ENCODE measurements around the gene GALNT18.

The GALNT18 gene

DNA sequence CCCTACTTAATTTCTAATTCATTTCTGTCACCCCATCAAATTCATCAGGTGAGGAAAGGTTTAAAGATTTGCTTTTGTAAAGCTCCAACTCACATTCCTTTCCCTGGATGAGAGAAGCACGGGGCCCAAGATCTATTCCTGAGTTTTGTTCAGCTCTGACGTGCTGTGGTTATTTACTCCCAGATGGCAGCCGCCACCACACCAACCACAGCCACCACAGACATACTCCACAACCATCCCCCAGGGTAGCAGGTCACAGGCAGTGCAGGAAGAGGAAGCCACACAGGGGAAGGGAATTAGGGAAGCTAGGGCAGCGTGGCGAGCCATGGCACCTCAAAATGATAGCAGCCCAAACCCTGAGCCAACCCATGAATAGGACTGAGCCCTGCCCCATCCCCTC, 205.3 kb downstream of the GALNT18 start:
- no peak overlapping the region for H3K4me3 ChIP-seq (replicated peaks; ENCODE audit: low read depth, low read length)
- DNase-seq (ENCODE audit: extremely low read depth, low read depth), result no peak
- TF ChIP-seq, protein P1, sequence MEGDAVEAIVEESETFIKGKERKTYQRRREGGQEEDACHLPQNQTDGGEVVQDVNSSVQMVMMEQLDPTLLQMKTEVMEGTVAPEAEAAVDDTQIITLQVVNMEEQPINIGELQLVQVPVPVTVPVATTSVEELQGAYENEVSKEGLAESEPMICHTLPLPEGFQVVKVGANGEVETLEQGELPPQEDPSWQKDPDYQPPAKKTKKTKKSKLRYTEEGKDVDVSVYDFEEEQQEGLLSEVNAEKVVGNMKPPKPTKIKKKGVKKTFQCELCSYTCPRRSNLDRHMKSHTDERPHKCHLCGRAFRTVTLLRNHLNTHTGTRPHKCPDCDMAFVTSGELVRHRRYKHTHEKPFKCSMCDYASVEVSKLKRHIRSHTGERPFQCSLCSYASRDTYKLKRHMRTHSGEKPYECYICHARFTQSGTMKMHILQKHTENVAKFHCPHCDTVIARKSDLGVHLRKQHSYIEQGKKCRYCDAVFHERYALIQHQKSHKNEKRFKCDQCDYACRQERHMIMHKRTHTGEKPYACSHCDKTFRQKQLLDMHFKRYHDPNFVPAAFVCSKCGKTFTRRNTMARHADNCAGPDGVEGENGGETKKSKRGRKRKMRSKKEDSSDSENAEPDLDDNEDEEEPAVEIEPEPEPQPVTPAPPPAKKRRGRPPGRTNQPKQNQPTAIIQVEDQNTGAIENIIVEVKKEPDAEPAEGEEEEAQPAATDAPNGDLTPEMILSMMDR (IDR thresholded peaks at IDR 0.05; ENCODE audit: low read depth, low read length, missing control alignments), result no peak

DNA sequence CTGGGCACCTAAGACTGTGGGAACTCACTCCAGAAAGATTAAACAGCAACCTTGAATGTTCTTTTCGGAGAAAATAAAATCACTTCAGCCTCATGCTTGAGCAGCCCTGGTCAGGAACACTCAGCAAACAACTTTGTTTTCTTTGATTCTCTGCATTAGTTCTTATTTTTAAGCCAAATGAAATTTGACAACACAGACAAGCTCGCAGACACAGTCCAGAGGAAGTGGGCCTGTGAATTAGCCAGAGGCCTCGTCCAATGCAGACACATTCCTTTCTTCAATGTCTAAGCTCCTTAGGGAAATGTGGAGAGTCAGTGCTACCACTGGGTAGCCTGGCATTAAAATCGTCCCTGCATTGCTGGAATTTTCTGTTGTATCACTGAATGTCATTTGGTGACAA, 205.9 kb downstream of the GALNT18 start:
- H3K4me3 ChIP-seq (replicated peaks; ENCODE audit: low read depth, low read length), result no peak overlapping the region
- no peak for DNase-seq (ENCODE audit: extremely low read depth, low read depth)
- TF ChIP-seq, protein P1 (IDR thresholded peaks at IDR 0.05; ENCODE audit: low read depth, low read length, missing control alignments), result no peak

DNA sequence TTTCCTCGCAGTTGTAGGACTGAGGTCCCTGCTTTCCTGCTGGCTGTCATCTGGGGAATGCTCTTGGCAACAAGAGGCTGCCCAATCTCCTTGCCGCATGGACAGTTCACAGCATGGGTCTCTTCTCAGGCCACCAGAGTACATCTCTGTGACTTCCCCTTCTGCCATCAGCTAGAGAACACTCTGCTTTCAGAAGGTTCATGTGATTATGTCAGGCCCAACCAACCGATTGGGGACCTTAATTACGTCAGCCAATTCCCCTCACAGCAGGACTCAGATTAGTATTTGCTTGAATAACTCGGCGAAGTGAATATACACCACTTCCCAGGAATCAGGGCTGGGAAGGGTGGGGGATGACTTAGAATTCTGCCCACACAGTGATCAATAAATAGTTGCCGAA, 206.8 kb downstream of the GALNT18 start:
- H3K4me3 ChIP-seq (replicated peaks; ENCODE audit: low read depth, low read length), result no peak overlapping the region
- TF ChIP-seq, protein P1 (IDR thresholded peaks at IDR 0.05; ENCODE audit: low read depth, low read length, missing control alignments), result no peak
- no peak for DNase-seq (ENCODE audit: extremely low read depth, low read depth)

DNA sequence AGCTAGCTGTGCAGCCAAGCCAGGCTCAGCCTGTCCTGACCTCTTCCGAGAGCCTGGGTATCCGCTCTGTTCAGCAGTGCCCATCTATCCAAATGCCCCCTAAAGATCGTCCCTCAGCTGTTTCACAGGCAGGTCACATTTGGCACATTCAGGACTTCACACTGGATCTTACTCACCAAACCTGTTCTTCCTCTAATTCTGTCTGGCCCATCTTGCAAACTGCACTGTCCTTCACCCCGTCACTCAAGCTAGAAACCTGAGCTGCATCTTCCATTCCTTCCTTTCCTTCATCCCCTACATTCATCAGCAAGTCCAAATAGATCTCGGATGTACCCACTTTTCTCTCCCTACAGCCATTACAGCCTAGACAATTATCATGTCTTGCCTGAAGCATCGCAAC, 208.0 kb downstream of the GALNT18 start:
- DNase-seq (ENCODE audit: extremely low read depth, low read depth), result no peak
- no peak overlapping the region for H3K4me3 ChIP-seq (replicated peaks; ENCODE audit: low read depth, low read length)
- TF ChIP-seq, protein P1 (IDR thresholded peaks at IDR 0.05; ENCODE audit: low read depth, low read length, missing control alignments), result no peak

DNA sequence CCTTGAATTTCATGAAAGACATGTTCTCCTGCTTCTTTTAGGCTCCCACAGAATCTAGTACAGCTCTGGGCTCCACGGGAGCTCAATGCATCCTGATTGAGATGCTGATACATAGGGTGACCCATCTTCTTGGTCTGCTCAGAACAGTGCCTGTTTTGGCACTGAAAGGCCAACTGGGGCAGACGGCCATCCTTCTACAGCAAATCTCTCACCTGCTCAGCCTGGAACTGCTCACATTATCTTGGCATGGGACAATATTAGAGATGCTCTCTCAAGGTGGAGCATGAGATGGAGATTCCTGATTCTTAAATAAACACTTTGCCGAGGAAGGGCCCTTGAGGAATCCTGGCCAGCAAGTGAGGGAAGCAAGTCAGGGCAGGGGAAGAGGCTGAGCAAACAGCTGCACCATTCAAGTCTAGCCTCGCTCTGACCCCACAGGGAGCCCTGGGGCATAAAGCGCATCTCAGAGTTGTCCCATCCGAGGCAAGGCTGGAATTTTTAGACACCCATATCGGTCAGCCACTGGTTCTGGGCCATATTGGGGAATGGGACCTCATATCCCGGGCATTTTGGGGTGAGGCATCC, 210.3 kb downstream of the GALNT18 start:
- no peak overlapping the region for H3K4me3 ChIP-seq (replicated peaks; ENCODE audit: low read depth, low read length)
- no peak for DNase-seq (ENCODE audit: extremely low read depth, low read depth)
- TF ChIP-seq, protein P1 (IDR thresholded peaks at IDR 0.05; ENCODE audit: low read depth, low read length, missing control alignments), result no peak

DNA sequence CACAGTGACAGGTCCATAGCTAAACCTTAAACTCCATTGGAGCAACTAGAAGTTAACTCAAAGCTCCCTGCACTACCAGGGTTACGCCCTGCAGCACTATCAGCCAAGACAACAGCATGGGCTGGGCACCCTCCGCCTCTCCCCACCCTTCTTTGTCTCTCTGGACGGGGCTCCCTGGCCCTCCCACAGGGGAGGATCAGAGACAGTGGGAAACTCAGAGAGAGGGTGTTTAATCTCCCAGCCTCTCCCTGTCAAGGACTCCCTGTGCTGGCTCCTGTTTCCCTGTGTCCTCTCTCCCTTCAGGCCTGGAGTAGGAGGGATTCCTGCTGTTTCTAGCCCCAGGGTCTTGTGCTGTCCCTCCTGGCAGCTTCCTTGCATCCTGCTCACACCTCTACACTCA, 211.9 kb downstream of the GALNT18 start:
- TF ChIP-seq, protein P1 (IDR thresholded peaks at IDR 0.05; ENCODE audit: low read depth, low read length, missing control alignments), result no peak
- DNase-seq (ENCODE audit: extremely low read depth, low read depth), result no peak
- H3K4me3 ChIP-seq (replicated peaks; ENCODE audit: low read depth, low read length), result no peak overlapping the region

DNA sequence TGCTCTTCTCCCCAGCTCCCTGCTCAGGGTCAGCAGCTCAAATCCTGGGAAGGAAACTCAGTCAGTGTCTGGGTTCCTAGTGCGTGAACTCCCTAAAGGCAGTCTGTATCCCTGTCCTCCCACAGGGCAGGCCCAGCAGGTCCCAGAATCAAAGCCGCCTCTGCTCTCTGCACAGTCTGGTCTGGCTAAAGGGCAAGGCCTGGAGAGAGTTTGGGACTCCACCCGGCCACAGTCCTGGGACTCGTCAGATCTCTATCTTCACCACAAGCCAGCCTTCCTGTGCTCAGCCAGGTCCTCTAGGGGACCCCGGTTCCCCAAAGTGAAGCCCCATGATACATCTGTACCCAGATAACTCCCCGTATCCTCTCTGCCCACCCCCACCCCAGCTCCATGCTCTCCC, 212.6 kb downstream of the GALNT18 start:
- DNase-seq (ENCODE audit: extremely low read depth, low read depth), result no peak
- H3K4me3 ChIP-seq (replicated peaks; ENCODE audit: low read depth, low read length), result no peak overlapping the region
- TF ChIP-seq, protein P1 (IDR thresholded peaks at IDR 0.05; ENCODE audit: low read depth, low read length, missing control alignments), result no peak

Data from HFF-Myc (cell line).